HEK293T (cell line): ENCODE measurements around the gene AGAP3.

ENCODE experiments used
- CTCF ChIA-PET: fragments of 350-600 bp; formaldehyde crosslinking; extraction: SDS; loops from one replicate; lab custom pipeline; 2021; ENCODE audit warnings: antibody characterized with exemption, inconsistent platforms; lab: Yijun Ruan, JAX
- POLR2A ChIA-PET: fragments of 350-600 bp; formaldehyde crosslinking; extraction: SDS; loops from one replicate; lab custom pipeline; 2020; ENCODE audit warnings: antibody characterized with exemption, inconsistent platforms; lab: Yijun Ruan, JAX
- DNase-seq: peaks from one replicate; pipeline ENCODE4 v3.0.0; 2012; ENCODE audit warnings: mixed read lengths; ENCODE audit errors: extremely low spot score
- ARNT ChIP-seq: fragments of 450-650 bp; IDR thresholded peaks from 2 replicates; pipeline ENCODE4 v1.6.1; 2017; ENCODE audit warnings: mild to moderate bottlenecking
- BHLHE40 ChIP-seq: fragments of 450-650 bp; IDR thresholded peaks from 2 replicates; pipeline ENCODE4 v1.6.1; 2016; ENCODE audit warnings: mild to moderate bottlenecking, moderate library complexity, borderline replicate concordance
- CTBP1 ChIP-seq: fragments of 450-650 bp; IDR thresholded peaks from 2 replicates; pipeline ENCODE4 v1.6.1; 2016; ENCODE audit warnings: borderline replicate concordance
- ELF4 ChIP-seq: fragments of 450-650 bp; IDR thresholded peaks from 2 replicates; pipeline ENCODE4 v1.6.1; 2017; ENCODE audit warnings: antibody characterized with exemption
- FOXA1 ChIP-seq: fragments of 450-650 bp; IDR thresholded peaks from 2 replicates; pipeline ENCODE4 v1.6.1; 2016; ENCODE audit warnings: mild to moderate bottlenecking
- FOXK2 ChIP-seq: fragments of 450-650 bp; IDR thresholded peaks from 2 replicates; pipeline ENCODE4 v1.6.1; 2016; ENCODE audit warnings: mild to moderate bottlenecking
- FOXM1 ChIP-seq: fragments of 450-650 bp; IDR thresholded peaks from 2 replicates; pipeline ENCODE4 v1.6.1; 2017; ENCODE audit warnings: mild to moderate bottlenecking, borderline replicate concordance
- HDGF ChIP-seq: fragments of 450-650 bp; IDR thresholded peaks from 2 replicates; pipeline ENCODE4 v1.6.1; 2017; ENCODE audit warnings: antibody characterized with exemption, borderline replicate concordance
- L3MBTL2 ChIP-seq: fragments of 450-650 bp; conservative IDR thresholded peaks from 2 replicates; pipeline ENCODE4 v1.6.1; 2016; ENCODE audit warnings: mild to moderate bottlenecking
- LEF1 ChIP-seq: fragments of 450-650 bp; IDR thresholded peaks from 2 replicates; pipeline ENCODE4 v1.6.1; 2017; ENCODE audit warnings: mild to moderate bottlenecking, borderline replicate concordance
- NFRKB ChIP-seq: fragments of 450-650 bp; IDR thresholded peaks from 2 replicates; pipeline ENCODE4 v1.6.1; 2016; ENCODE audit warnings: mild to moderate bottlenecking, moderate library complexity
- SP1 ChIP-seq: fragments of 450-650 bp; IDR thresholded peaks from 2 replicates; pipeline ENCODE4 v1.6.1; 2017
- SUZ12 ChIP-seq: fragments of 450-650 bp; IDR thresholded peaks from 2 replicates; pipeline ENCODE4 v1.6.1; 2016; ENCODE audit warnings: mild to moderate bottlenecking
- TARDBP ChIP-seq: fragments of 450-650 bp; IDR thresholded peaks from 2 replicates; pipeline ENCODE4 v1.6.1; 2016
- ZNF384 ChIP-seq: fragments of 450-650 bp; IDR thresholded peaks from 2 replicates; pipeline ENCODE4 v1.6.1; 2016
- TF ChIP-seq, protein P1 (sequence below): fragments of 450-650 bp; IDR thresholded peaks from 2 replicates; pipeline ENCODE4 v1.6.1; 2016

Gene AGAP3

DNA sequence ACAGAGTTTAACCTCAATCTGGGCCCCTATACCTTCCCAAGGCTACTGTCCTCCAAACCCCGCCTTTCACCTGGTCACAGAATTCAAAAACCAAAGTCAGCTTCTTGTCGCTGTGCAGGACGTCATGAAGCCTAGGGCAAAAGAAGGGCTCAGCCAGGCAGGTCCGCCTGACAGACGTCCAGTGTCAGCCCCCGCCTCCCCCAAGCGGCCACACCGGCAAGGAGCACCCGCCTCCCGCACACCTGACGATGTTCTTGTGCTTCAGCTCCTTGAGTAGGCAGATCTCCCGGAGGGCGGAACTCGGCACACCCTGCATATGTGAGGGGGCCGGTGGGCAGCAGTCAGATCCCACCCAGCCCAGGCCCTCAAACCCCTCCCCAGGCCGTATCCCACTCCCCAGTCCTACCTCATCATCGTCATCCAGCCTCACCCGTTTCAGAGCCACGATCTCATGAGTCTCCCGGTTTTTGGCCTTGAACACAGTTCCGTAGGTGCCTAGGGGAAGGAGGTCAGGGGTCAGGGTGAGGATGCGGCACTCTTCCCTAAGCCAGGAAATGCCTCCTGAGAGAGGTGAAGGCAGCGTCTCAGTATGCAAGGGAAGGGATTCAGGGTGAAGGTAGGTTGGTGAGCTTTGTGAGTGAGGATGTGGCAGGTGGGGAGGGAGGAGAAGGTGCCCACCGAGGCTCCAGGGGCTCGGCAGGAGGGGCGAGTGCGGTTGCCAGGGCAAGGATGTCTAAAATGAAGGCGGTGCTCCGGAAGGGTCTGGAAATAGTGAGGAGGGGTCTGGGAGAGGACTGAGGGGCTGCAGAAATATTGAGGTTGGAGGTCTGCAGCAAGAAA is 29.4 kb upstream of the AGAP3 start:
- ChIA-PET POLR2A (interaction anchor here (1.0 to 4.3 kb wide), 5 partner anchors 21 to 77 kb away, joined by 3 to 38 read pairs (median 14); partner anchors contain the start of genes ABCB8 and FASTK), CTCF (no interaction called here)
- DNase-seq: no peak
- no peak for TF ChIP-seq L3MBTL2
- TF ChIP-seq TARDBP: no peak
- no peak for TF ChIP-seq FOXA1
- TF ChIP-seq ELF4: no peak
- TF ChIP-seq LEF1: no peak

DNA sequence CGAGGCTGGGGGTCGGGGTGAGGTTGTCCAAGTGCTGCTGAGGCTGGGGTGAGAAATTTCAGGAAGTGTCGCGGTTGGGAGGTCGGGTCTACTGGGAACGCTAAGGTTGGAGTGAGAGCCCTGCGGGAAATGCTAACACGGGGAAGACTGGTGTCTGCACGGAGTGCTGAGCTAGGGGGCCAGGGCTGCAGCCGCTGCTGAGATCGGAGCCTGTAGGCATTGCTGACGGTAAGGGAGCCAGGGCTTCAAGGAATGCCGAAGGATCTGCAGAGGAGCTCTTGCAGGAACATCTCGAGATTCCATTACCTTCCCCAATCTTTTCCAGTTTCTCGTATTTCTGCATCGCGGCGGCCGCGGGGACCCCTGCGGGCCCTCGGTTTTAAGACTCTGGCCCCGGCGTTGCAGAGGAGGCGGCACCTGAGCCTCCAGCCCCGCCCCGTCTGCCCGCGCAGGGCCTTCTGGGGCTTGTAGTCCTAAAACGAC is 28.7 kb upstream of the AGAP3 start, which contains the start of gene CDK5:
TSS of gene CDK5 (minus strand) at position 392 of the 483 bp plus-strand sequence. CDS start at position 343, 49 bp downstream.
- DNase-seq: peak; percentile 78
- ChIA-PET POLR2A (interaction anchor here (1.0 to 4.3 kb wide), 6 partner anchors 20 to 77 kb away, joined by 3 to 38 read pairs (median 12); partner anchors contain the start of genes ABCB8, FASTK and TMUB1), CTCF (no interaction called here)
- TF ChIP-seq CTBP1 (no peak), LEF1 (no peak), BHLHE40 (no peak), NFRKB (no peak), SP1 (no peak), ELF4 (no peak), FOXK2 (no peak), L3MBTL2 (no peak), SUZ12 (no peak), TARDBP (no peak), ARNT (no peak), FOXA1 (no peak), ZNF384 (no peak), FOXM1 (no peak), HDGF (no peak)
- TF ChIP-seq, protein P1, sequence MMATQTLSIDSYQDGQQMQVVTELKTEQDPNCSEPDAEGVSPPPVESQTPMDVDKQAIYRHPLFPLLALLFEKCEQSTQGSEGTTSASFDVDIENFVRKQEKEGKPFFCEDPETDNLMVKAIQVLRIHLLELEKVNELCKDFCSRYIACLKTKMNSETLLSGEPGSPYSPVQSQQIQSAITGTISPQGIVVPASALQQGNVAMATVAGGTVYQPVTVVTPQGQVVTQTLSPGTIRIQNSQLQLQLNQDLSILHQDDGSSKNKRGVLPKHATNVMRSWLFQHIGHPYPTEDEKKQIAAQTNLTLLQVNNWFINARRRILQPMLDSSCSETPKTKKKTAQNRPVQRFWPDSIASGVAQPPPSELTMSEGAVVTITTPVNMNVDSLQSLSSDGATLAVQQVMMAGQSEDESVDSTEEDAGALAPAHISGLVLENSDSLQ: no peak

DNA sequence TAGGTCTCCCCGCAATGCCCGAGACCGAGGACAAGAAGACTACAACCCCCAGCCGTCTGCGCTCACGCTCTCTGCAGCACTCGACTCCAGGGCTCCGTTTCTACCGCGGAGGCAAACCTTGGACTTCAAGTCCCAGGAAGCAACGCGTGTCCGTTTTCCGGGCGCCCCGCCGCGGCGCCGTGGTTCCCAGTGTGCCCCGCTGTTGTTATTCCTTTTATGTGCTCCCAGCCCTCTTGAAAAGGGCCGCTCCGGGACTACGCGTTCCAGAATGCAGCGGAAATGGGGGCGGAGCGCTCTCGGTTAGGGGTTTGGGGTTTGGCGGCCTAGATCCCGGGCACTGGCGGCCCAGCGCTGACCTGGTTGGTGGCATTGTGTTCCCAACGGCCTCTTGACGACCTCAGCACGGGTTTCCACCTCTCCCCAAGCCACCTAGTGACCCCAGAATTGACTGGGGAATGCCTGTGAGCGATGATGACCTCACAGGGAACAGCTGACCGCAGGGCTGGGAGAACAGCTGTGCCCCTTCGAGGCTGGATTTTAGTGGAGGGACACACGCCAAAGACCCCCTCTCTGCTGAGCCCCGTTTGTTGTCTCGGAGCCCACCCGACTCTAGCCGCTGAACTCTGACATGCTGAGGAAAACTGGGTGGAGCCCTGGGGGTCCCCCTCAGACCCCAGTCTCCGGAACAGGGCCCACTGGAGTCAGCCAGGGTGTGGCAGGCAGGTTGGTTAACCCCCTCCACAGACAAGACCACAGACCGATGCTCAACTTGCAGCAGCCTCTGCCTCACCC is 28.1 kb upstream of the AGAP3 start:
- ChIA-PET CTCF (interaction anchor here (0.6 to 1.2 kb wide), 3 partner anchors 52 to 72 kb away, joined by 3 to 4 read pairs (median 3); no protein-coding TSS in a partner anchor), POLR2A (interaction anchor here (0.7 to 4.3 kb wide), 8 partner anchors 17 to 53 kb away, joined by 3 to 38 read pairs (median 12); partner anchors contain the start of genes ABCB8, AGAP3, FASTK and TMUB1)
- peak; percentile 38; the same call in 1 of the 2 replicates for TF ChIP-seq L3MBTL2
- TF ChIP-seq, protein P1: no peak
- no peak; the same call in 1 of the 2 replicates for TF ChIP-seq SUZ12
- peak; percentile 100 for DNase-seq

DNA sequence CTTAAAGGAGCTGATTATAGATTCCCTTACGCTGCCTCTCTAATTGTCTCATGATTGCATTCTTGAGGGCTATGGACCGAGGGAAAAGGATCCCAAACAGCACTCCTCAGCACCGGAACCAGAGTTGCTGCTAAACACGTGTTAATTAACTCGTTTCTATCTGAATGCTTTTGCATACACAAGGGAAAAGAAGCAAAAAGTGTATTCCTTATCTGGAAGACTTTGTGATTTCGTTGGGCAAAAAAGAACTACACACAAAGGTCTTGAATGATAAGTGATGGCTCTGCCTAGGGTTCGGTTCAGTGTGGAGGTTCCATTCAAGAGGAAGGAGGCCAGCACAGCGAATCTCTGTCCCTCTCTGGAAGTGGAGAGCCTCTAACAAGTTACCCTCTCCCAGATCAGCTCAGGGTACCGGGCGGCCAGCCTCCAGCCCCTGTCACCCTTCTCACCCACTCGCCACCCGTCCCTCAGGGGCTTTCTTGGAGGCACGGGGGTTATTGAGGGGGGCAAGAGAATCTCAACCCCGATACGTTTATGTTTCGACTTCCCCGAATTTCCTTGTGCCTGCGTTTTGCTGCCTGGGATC is 27.4 kb upstream of the AGAP3 start:
- ChIA-PET POLR2A (interaction anchor here (0.6 to 4.3 kb wide), 12 partner anchors 8 to 52 kb away, joined by 3 to 38 read pairs (median 4); partner anchors contain the start of genes ABCB8, AGAP3, FASTK and TMUB1), CTCF (interaction anchor here (0.6 to 1.2 kb wide), 2 partner anchors 51 to 73 kb away, joined by 3 to 4 read pairs; no protein-coding TSS in a partner anchor)
- peak; percentile 50; the same call in 1 of the 2 replicates for TF ChIP-seq L3MBTL2
- TF ChIP-seq HDGF: 0 out of 2 replicates have a peak, but pooled peaks have one; percentile 89
- no peak for TF ChIP-seq FOXA1
- no peak for TF ChIP-seq ARNT
- TF ChIP-seq SUZ12: no peak
- no peak for DNase-seq

DNA sequence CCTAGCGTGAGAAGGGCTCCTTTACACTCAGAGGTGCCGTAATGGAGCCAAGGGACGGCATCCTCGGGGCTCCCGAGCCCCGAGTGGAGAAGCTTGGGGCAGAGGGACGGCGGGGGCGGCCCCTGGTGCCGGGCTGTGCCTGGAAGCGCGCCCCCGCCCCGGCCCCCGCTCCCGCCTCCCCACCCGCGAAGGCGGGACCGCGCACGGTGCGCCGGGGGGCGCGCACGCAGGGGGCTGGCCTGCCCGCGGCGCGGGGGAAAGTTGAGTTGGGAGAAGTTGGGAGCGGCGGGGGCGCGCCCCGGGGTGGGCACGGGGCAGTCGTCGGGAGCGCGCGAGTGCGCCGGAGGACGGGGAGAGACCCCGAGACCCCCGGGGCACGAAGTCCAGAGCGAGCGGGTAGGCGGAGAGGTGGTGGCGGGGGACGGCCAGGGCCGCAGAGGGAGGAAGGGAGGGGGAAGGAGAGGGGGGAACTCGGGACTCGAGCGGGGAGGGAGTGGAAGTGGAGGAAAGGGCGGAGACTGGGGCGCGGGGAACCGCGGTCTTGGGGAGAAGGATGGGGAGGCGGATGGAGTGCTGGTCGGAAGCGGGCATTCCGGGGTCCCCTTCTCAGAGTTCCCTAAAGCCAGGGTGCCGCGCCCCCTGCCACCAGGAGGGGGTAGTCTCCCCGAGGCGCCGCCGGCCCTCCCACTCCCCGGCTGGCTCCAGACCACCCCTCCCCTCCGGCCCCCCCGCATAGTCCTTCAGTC is 26.7 kb upstream of the AGAP3 start, which contains the start of gene SLC4A2:
TSS of gene SLC4A2 (plus strand) at position 223 of the 746 bp plus-strand sequence. CDS start 2,399 bp downstream, outside the sequence.
- TF ChIP-seq LEF1 (no peak), L3MBTL2 (no peak), SP1 (no peak), ZNF384 (no peak), NFRKB (no peak), FOXA1 (no peak), FOXM1 (no peak; the same call in 1 of the 2 replicates), CTBP1 (no peak), ARNT (no peak), TARDBP (no peak)
- CTCF ChIA-PET: interaction anchor here (1.2 to 1.7 kb wide), 3 partner anchors 42 to 52 kb away, joined by 4 read pairs; no protein-coding TSS in a partner anchor
- peak; percentile 94 for DNase-seq
- POLR2A ChIA-PET: interaction anchor here (0.6 to 4.3 kb wide), 13 partner anchors 8 to 52 kb away, joined by 3 to 38 read pairs (median 8); partner anchors contain the start of genes ABCB8, AGAP3, FASTK and TMUB1
